Measurements from ENCODE around the gene PPP4C. TPM values are rescaled to one million over a fixed set of nuclear protein-coding genes. Genes with fewer than 3 reads are reported as not detected.
A peak's percentile ranks its signal among the peaks of the same experiment; 100 is the strongest.

PPP4C gene
- total and polyA plus RNA-seq, 2 experiments from 2014 or later = 123 to 236 TPM

GRCh38 chr16:30028438-30029076, 47.2 kb upstream of the PPP4C start:
- no peaks in the 10 kb centered on the region for H4K20me1 ChIP-seq (ENCODE audit: insufficient read depth, poor library complexity, severe bottlenecking)
- no peaks in the 10 kb centered on the region for H3K79me2 ChIP-seq
- H3K9me3 ChIP-seq (ENCODE audit: low read depth) = no peaks in the 10 kb centered on the region
- no peak overlapping the region for H3K27ac ChIP-seq
- H3K4me1 ChIP-seq (ENCODE audit: insufficient read depth) = peaks cover 7% of the 10 kb centered on the region
- H2AFZ ChIP-seq = no peak overlapping the region
- H3K4me2 ChIP-seq = no peak overlapping the region
- peak; percentile 61 for DNase-seq (ENCODE audit: low spot score)
- no peaks in the 10 kb centered on the region for H3K9me2 ChIP-seq (replicated peaks; ENCODE audit: insufficient read depth)
- no peak for TF ChIP-seq CTCF (IDR thresholded peaks at IDR 0.05; ENCODE audit: poor library complexity)
- no peak for TF ChIP-seq EZH2 (IDR thresholded peaks at IDR 0.05; ENCODE audit: borderline replicate concordance)
- TF ChIP-seq EZH2phosphoT487 (IDR thresholded peaks at IDR 0.05; ENCODE audit: low read depth, severe bottlenecking, unreplicated experiment) = no peak
- 22% methylated on average over 18 of the region's 18 CpGs for WGBS (ENCODE audit: low lambda C conversion rate, missing lambda C conversion rate)
- H3K4me3 ChIP-seq = no peak overlapping the region
- peaks cover 67% of the 10 kb centered on the region for H3K27me3 ChIP-seq
- no peaks in the 10 kb centered on the region for H3K36me3 ChIP-seq (replicated peaks; ENCODE audit: insufficient read depth, low read depth)

DNA sequence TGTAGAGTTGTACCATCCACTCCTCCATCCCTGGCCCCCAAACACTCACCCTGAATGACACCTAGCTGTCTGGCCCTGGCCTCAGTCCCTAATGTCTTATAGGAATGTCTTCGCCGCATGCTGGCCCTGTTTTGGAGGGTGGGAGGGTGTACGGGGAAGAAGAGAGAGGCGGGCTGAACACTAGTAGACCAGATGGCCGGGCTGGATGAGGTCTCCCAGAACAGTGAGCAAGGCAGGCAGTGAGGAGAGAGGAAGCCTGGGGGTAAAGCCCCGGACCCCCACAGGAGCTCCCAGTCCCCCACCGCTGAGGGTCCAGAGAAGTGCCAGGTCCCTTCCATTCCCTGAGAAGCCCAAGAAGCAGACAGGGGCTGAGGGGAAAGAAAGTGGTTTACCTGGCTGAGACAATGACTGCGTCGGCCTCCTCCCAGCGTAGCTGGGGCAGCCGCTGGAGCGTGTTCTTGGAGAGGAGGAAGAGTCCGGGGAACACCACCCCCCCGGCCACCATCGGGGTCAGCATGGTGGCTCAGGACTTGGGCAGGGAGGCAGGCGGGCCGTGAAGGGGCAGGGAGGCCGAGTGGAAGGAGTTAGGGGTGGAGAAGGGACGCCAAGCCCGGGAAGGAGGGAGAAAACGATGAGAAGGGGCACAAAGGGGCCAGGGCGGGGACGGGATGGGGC, 45.6 kb upstream of the PPP4C start:
- 28% methylated on average over 16 of the region's 23 CpGs for WGBS (ENCODE audit: low lambda C conversion rate, missing lambda C conversion rate)
- peaks cover 67% of the 10 kb centered on the region for H3K27me3 ChIP-seq

GRCh38 chr16:30030841-30031413, 44.9 kb upstream of the PPP4C start, which contains the start of gene TLCD3B:
Gene TLCD3B, minus strand, starts transcription at chr16:30031271. Its CDS starts 744 bp downstream, at chr16:30030527.
- Histone ChIP-seq H3K4me3 (no peak within 1 kb of the TSS), H3K36me3 (replicated peaks; ENCODE audit: insufficient read depth, low read depth) (no peaks in the 10 kb centered on the region), H2AFZ (no peak within 1 kb of the TSS), H3K79me2 (no peaks in the 10 kb centered on the region), H3K27ac (no peak within 1 kb of the TSS), H3K9me3 (ENCODE audit: low read depth) (no peaks in the 10 kb centered on the region), H3K9me2 (replicated peaks; ENCODE audit: insufficient read depth) (no peaks in the 10 kb centered on the region), H3K27me3 (peaks cover 63% of the 10 kb centered on the region), H3K4me1 (ENCODE audit: insufficient read depth) (peaks cover 7% of the 10 kb centered on the region), H3K4me2 (peak within 1 kb of the TSS; percentile 86), H4K20me1 (ENCODE audit: insufficient read depth, poor library complexity, severe bottlenecking) (no peaks in the 10 kb centered on the region)
- TF ChIP-seq CTCF (IDR thresholded peaks at IDR 0.05; ENCODE audit: poor library complexity) (no peak), EZH2 (IDR thresholded peaks at IDR 0.05; ENCODE audit: borderline replicate concordance) (peak; percentile 38), EZH2phosphoT487 (IDR thresholded peaks at IDR 0.05; ENCODE audit: low read depth, severe bottlenecking, unreplicated experiment) (no peak)
- WGBS (ENCODE audit: low lambda C conversion rate, missing lambda C conversion rate) = no CpG with 5 or more reads among the region's 27 CpGs
- no peak for DNase-seq (ENCODE audit: low spot score)

More for the DNA sequence above, 45.6 kb upstream of the PPP4C start:
- Histone ChIP-seq H3K79me2 (no peaks in the 10 kb centered on the region), H3K36me3 (replicated peaks; ENCODE audit: insufficient read depth, low read depth) (no peaks in the 10 kb centered on the region), H3K4me1 (ENCODE audit: insufficient read depth) (peaks cover 7% of the 10 kb centered on the region), H3K9me3 (ENCODE audit: low read depth) (no peaks in the 10 kb centered on the region), H3K4me3 (no peak overlapping the region), H3K4me2 (peak overlapping the region; percentile 86), H2AFZ (no peak overlapping the region), H4K20me1 (ENCODE audit: insufficient read depth, poor library complexity, severe bottlenecking) (no peaks in the 10 kb centered on the region), H3K27ac (no peak overlapping the region), H3K9me2 (replicated peaks; ENCODE audit: insufficient read depth) (no peaks in the 10 kb centered on the region)
- TF ChIP-seq CTCF (IDR thresholded peaks at IDR 0.05; ENCODE audit: poor library complexity) (no peak), EZH2phosphoT487 (IDR thresholded peaks at IDR 0.05; ENCODE audit: low read depth, severe bottlenecking, unreplicated experiment) (no peak)
- DNase-seq (ENCODE audit: low spot score) = no peak
